Measurements from ENCODE around the gene CPN2.

Gene CPN2

DNA sequence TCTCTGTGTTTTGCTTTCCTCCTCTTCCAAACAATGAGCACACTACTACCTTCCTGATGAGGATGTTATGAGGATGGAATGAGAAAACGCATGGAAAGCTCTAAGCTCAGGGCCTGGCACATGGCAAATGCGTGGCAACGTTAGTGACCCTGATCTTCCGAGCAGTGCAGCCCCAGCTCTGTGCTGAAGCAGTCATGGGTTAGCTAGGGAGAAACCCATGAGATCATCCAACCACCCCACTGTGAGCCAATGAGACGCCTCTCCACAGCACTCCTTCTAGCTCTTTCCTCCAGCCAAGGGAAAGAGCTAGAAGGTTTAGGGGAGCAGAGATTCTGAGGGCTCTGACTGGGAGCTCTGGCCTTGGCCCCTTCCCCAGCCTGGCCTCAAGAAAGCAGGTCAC lies 4.5 kb downstream of the CPN2 start:
- Histone ChIP-seq H3K4me2 (ENCODE audit: low read length) (no peak overlapping the region), H2BK15ac (replicated peaks; ENCODE audit: low read depth) (no peak overlapping the region), H4K5ac (ENCODE audit: low read length) (no peak overlapping the region), H2AK5ac (ENCODE audit: low read length) (no peak overlapping the region), H3K56ac (ENCODE audit: low read length) (peak overlapping the region; percentile 49), H3K4me3 (ENCODE audit: low read length) (no peak overlapping the region), H3K79me1 (ENCODE audit: low read length) (no peaks in the 10 kb centered on the region), H4K8ac (ENCODE audit: low read depth, low read length) (no peak overlapping the region), H3K27ac (ENCODE audit: low read depth, low read length) (no peak overlapping the region), H3K9ac (ENCODE audit: low read length) (no peak overlapping the region), H2BK120ac (ENCODE audit: low read depth, low read length) (no peak overlapping the region), H3K4me1 (ENCODE audit: control insufficient read depth, low read depth, low read length) (no peaks in the 10 kb centered on the region), H2BK5ac (ENCODE audit: low read length) (no peak overlapping the region), H3K23ac (ENCODE audit: low read length) (no peak overlapping the region), H3K79me2 (ENCODE audit: control insufficient read depth, insufficient read depth, low read length) (no peaks in the 10 kb centered on the region), H3K4ac (ENCODE audit: low read depth, low read length) (no peak overlapping the region), H3K18ac (ENCODE audit: low read length) (no peak overlapping the region), H3K27me3 (ENCODE audit: insufficient read depth, low read length, poor library complexity) (no peaks in the 10 kb centered on the region), H3K36me3 (ENCODE audit: control insufficient read depth, insufficient read depth, low read length) (no peaks in the 10 kb centered on the region)
- DNase-seq: no peak
- WGBS (ENCODE audit: extremely low coverage, insufficient coverage, low lambda C conversion rate): no CpG with 5 or more reads among the region's 5 CpGs

DNA sequence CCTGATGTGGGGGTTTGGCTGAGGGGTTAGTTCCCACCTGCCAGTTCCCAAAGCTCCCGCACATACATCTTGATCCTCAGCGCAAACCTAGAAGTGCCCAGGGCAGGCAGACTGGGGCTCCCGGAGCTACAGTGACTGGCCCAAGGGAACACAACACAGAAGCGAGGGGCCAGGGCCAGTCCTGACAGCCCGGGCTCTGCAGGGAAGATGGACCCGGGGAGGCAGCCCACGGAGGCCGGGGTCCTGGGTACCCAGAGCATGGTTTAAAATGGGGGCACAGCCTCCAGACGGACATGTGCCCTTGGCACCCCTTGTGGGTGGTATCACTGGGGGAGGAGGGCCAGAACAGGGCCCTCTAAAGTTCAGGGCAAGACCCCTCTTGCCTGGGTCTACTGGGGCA lies 5.1 kb downstream of the CPN2 start:
- Histone ChIP-seq H2AK5ac (ENCODE audit: low read length) (no peak overlapping the region), H3K27ac (ENCODE audit: low read depth, low read length) (no peak overlapping the region), H3K4ac (ENCODE audit: low read depth, low read length) (no peak overlapping the region), H3K4me2 (ENCODE audit: low read length) (no peak overlapping the region), H3K18ac (ENCODE audit: low read length) (no peak overlapping the region), H3K4me1 (ENCODE audit: control insufficient read depth, low read depth, low read length) (no peaks in the 10 kb centered on the region), H3K23ac (ENCODE audit: low read length) (no peak overlapping the region), H4K8ac (ENCODE audit: low read depth, low read length) (no peak overlapping the region), H4K5ac (ENCODE audit: low read length) (no peak overlapping the region), H2BK15ac (replicated peaks; ENCODE audit: low read depth) (no peak overlapping the region), H3K79me2 (ENCODE audit: control insufficient read depth, insufficient read depth, low read length) (no peaks in the 10 kb centered on the region), H3K9ac (ENCODE audit: low read length) (no peak overlapping the region), H3K36me3 (ENCODE audit: control insufficient read depth, insufficient read depth, low read length) (no peaks in the 10 kb centered on the region), H3K79me1 (ENCODE audit: low read length) (no peaks in the 10 kb centered on the region), H2BK5ac (ENCODE audit: low read length) (no peak overlapping the region), H3K56ac (ENCODE audit: low read length) (no peak overlapping the region), H2BK120ac (ENCODE audit: low read depth, low read length) (no peak overlapping the region), H3K4me3 (ENCODE audit: low read length) (no peak overlapping the region), H3K27me3 (ENCODE audit: insufficient read depth, low read length, poor library complexity) (no peaks in the 10 kb centered on the region)
- WGBS (ENCODE audit: extremely low coverage, insufficient coverage, low lambda C conversion rate): no CpG with 5 or more reads among the region's 9 CpGs
- DNase-seq: no peak

DNA sequence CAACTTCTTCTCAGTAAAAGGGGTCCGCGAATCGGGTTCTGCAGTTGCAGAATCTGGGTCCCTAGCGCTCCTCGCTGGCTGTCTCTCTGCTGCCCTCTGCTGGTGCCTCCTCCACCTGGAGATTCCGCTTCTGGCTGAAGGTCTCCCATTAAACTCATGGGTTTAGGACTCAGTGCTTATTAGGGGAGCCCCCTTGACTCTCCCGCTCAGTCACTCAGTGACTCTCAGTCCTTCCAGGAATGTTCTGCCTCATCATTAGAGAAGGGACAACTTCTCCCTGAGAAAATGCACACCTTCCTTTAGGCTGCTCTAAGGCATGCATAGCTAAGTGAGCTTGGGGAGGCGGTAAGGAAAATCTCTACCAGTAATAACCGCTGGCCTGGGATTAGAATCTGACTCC lies 7.1 kb downstream of the CPN2 start:
- H3K27me3 ChIP-seq (ENCODE audit: insufficient read depth, low read length, poor library complexity): no peaks in the 10 kb centered on the region
- H3K79me1 ChIP-seq (ENCODE audit: low read length): no peaks in the 10 kb centered on the region
- H3K4me3 ChIP-seq (ENCODE audit: low read length): no peak overlapping the region
- DNase-seq: peak; percentile 80
- H2BK120ac ChIP-seq (ENCODE audit: low read depth, low read length): no peak overlapping the region
- H2BK5ac ChIP-seq (ENCODE audit: low read length): no peak overlapping the region
- H3K9ac ChIP-seq (ENCODE audit: low read length): no peak overlapping the region
- no peak overlapping the region for H3K4me2 ChIP-seq (ENCODE audit: low read length)
- no peak overlapping the region for H4K5ac ChIP-seq (ENCODE audit: low read length)
- H3K56ac ChIP-seq (ENCODE audit: low read length): no peak overlapping the region
- WGBS (ENCODE audit: extremely low coverage, insufficient coverage, low lambda C conversion rate): no CpG with 5 or more reads among the region's 9 CpGs
- H3K27ac ChIP-seq (ENCODE audit: low read depth, low read length): no peak overlapping the region
- H3K4me1 ChIP-seq (ENCODE audit: control insufficient read depth, low read depth, low read length): no peaks in the 10 kb centered on the region
- no peak overlapping the region for H3K4ac ChIP-seq (ENCODE audit: low read depth, low read length)
- H3K79me2 ChIP-seq (ENCODE audit: control insufficient read depth, insufficient read depth, low read length): no peaks in the 10 kb centered on the region
- H4K8ac ChIP-seq (ENCODE audit: low read depth, low read length): no peak overlapping the region
- H3K23ac ChIP-seq (ENCODE audit: low read length): no peak overlapping the region
- H2AK5ac ChIP-seq (ENCODE audit: low read length): no peak overlapping the region
- H3K18ac ChIP-seq (ENCODE audit: low read length): no peak overlapping the region
- no peak overlapping the region for H2BK15ac ChIP-seq (replicated peaks; ENCODE audit: low read depth)
- no peaks in the 10 kb centered on the region for H3K36me3 ChIP-seq (ENCODE audit: control insufficient read depth, insufficient read depth, low read length)

DNA sequence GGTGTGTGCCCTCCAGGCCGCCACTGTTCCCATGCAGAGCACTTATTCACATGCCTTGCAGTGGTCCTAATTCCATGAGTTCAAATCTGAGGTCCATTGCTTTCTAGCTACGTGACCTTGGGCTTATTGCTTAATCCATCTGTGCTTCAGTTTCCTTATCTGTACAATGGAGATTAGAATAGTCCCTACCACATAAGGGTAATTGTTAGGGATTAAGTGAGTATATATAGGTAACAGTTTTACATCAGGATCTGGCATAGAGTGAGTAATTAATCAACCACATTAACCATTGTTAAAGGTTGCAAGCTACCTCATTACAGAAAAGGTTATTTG lies 7.6 kb downstream of the CPN2 start:
- H3K79me2 ChIP-seq (ENCODE audit: control insufficient read depth, insufficient read depth, low read length): no peaks in the 10 kb centered on the region
- no peak overlapping the region for H3K4ac ChIP-seq (ENCODE audit: low read depth, low read length)
- H3K36me3 ChIP-seq (ENCODE audit: control insufficient read depth, insufficient read depth, low read length): no peaks in the 10 kb centered on the region
- H3K4me2 ChIP-seq (ENCODE audit: low read length): no peak overlapping the region
- no peak overlapping the region for H2BK5ac ChIP-seq (ENCODE audit: low read length)
- no peak overlapping the region for H3K56ac ChIP-seq (ENCODE audit: low read length)
- no peak overlapping the region for H2BK120ac ChIP-seq (ENCODE audit: low read depth, low read length)
- H3K9ac ChIP-seq (ENCODE audit: low read length): no peak overlapping the region
- H3K79me1 ChIP-seq (ENCODE audit: low read length): no peaks in the 10 kb centered on the region
- H4K5ac ChIP-seq (ENCODE audit: low read length): no peak overlapping the region
- no peak overlapping the region for H3K27ac ChIP-seq (ENCODE audit: low read depth, low read length)
- H2BK15ac ChIP-seq (replicated peaks; ENCODE audit: low read depth): no peak overlapping the region
- H3K27me3 ChIP-seq (ENCODE audit: insufficient read depth, low read length, poor library complexity): no peaks in the 10 kb centered on the region
- H3K4me3 ChIP-seq (ENCODE audit: low read length): no peak overlapping the region
- no peak overlapping the region for H3K18ac ChIP-seq (ENCODE audit: low read length)
- H3K4me1 ChIP-seq (ENCODE audit: control insufficient read depth, low read depth, low read length): no peaks in the 10 kb centered on the region
- no peak for DNase-seq
- no peak overlapping the region for H2AK5ac ChIP-seq (ENCODE audit: low read length)
- no peak overlapping the region for H4K8ac ChIP-seq (ENCODE audit: low read depth, low read length)
- H3K23ac ChIP-seq (ENCODE audit: low read length): no peak overlapping the region
- WGBS (ENCODE audit: extremely low coverage, insufficient coverage, low lambda C conversion rate): no CpG with 5 or more reads among the region's 2 CpGs

DNA sequence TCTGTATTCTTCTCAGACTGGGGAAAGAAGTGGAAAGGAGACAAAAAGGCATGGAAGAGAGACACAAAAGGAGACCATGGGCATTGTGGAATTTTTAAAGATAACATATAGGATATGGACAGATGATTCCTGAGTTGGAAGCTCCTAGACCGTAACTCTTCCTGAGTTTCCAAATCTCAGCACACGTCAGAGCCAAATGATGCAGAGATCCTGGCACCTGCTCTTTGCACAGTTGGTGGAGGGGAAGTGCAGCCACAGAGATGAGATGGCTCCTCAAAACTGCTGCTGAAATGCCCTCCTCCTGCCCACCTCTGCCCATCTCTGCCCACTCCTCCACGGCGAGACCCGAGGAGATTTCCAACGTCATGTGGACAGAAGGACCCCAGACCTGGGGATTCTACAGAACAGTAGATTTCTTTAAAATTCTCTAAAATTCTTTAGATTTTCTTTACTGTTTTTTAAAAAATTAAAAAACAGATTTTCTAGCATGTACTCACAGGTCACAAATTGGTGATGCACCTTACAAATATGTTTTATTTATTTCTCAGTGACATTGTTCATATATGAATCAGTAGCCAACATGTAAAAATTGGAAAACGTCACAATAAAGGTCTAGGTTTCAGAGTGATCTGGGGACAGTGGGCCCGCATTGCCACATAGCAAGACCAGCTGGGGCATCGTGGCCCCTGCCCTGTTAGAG lies 8.1 kb downstream of the CPN2 start:
- H2AK5ac ChIP-seq (ENCODE audit: low read length): no peak overlapping the region
- H3K56ac ChIP-seq (ENCODE audit: low read length): no peak overlapping the region
- H3K4me1 ChIP-seq (ENCODE audit: control insufficient read depth, low read depth, low read length): no peaks in the 10 kb centered on the region
- no peak overlapping the region for H3K23ac ChIP-seq (ENCODE audit: low read length)
- H3K79me2 ChIP-seq (ENCODE audit: control insufficient read depth, insufficient read depth, low read length): no peaks in the 10 kb centered on the region
- no peak overlapping the region for H3K9ac ChIP-seq (ENCODE audit: low read length)
- H3K18ac ChIP-seq (ENCODE audit: low read length): no peak overlapping the region
- no peaks in the 10 kb centered on the region for H3K79me1 ChIP-seq (ENCODE audit: low read length)
- H4K8ac ChIP-seq (ENCODE audit: low read depth, low read length): no peak overlapping the region
- no CpG with 5 or more reads among the region's 9 CpGs for WGBS (ENCODE audit: extremely low coverage, insufficient coverage, low lambda C conversion rate)
- no peak overlapping the region for H4K5ac ChIP-seq (ENCODE audit: low read length)
- no peaks in the 10 kb centered on the region for H3K36me3 ChIP-seq (ENCODE audit: control insufficient read depth, insufficient read depth, low read length)
- H3K27ac ChIP-seq (ENCODE audit: low read depth, low read length): no peak overlapping the region
- no peak overlapping the region for H3K4ac ChIP-seq (ENCODE audit: low read depth, low read length)
- H3K27me3 ChIP-seq (ENCODE audit: insufficient read depth, low read length, poor library complexity): no peaks in the 10 kb centered on the region
- no peak overlapping the region for H2BK15ac ChIP-seq (replicated peaks; ENCODE audit: low read depth)
- no peak overlapping the region for H2BK120ac ChIP-seq (ENCODE audit: low read depth, low read length)
- H3K4me3 ChIP-seq (ENCODE audit: low read length): no peak overlapping the region
- no peak overlapping the region for H3K4me2 ChIP-seq (ENCODE audit: low read length)
- H2BK5ac ChIP-seq (ENCODE audit: low read length): no peak overlapping the region
- no peak for DNase-seq

DNA sequence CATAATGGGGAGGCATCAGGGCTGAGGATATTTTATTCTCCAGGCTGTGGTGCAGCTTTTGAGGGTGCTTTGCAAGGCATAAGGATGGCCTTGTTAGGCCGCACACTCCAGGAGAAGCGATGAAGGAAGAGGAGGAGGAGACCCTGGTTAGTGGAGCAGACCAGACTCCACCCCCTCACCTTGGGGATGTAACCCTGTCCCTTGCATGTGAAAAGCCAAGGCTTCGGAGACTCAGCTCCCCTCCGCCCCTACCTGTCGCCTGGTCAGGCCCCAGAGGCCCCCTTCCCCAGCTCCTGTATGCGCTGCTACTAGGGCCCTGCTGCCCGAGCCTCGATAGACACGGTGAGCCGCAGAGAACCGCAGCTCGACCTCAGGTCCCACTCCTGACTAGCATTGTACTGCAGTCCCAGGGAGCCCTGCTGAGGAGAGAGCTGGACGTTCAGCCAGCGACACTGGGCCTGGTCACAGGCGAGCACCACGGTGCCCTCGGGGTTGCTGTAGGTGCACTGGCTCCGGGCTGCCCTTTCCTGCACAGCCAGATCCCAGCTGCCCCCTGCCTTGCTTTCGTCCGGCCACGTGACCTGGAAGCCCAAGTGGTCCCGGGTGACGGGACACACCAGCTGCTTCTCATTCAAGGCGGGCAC lies 10.2 kb downstream of the CPN2 start:
- no peaks in the 10 kb centered on the region for H3K4me1 ChIP-seq (ENCODE audit: control insufficient read depth, low read depth, low read length)
- H2BK120ac ChIP-seq (ENCODE audit: low read depth, low read length): no peak overlapping the region
- peak overlapping the region; percentile 65 for H3K56ac ChIP-seq (ENCODE audit: low read length)
- no peak overlapping the region for H3K4ac ChIP-seq (ENCODE audit: low read depth, low read length)
- no peak overlapping the region for H3K9ac ChIP-seq (ENCODE audit: low read length)
- H2AK5ac ChIP-seq (ENCODE audit: low read length): no peak overlapping the region
- H3K79me2 ChIP-seq (ENCODE audit: control insufficient read depth, insufficient read depth, low read length): no peaks in the 10 kb centered on the region
- H3K4me3 ChIP-seq (ENCODE audit: low read length): no peak overlapping the region
- H3K27ac ChIP-seq (ENCODE audit: low read depth, low read length): no peak overlapping the region
- peak overlapping the region; percentile 33 for H3K23ac ChIP-seq (ENCODE audit: low read length)
- no peak overlapping the region for H2BK5ac ChIP-seq (ENCODE audit: low read length)
- no peak overlapping the region for H3K18ac ChIP-seq (ENCODE audit: low read length)
- whole genome bisulfite sequencing (ENCODE audit: extremely low coverage, insufficient coverage, low lambda C conversion rate): no CpG with 5 or more reads among the region's 24 CpGs
- no peak overlapping the region for H4K5ac ChIP-seq (ENCODE audit: low read length)
- H3K27me3 ChIP-seq (ENCODE audit: insufficient read depth, low read length, poor library complexity): no peaks in the 10 kb centered on the region
- H4K8ac ChIP-seq (ENCODE audit: low read depth, low read length): no peak overlapping the region
- no peak overlapping the region for H3K4me2 ChIP-seq (ENCODE audit: low read length)
- no peak for DNase-seq
- H3K36me3 ChIP-seq (ENCODE audit: control insufficient read depth, insufficient read depth, low read length): no peaks in the 10 kb centered on the region
- H3K79me1 ChIP-seq (ENCODE audit: low read length): no peaks in the 10 kb centered on the region
- no peak overlapping the region for H2BK15ac ChIP-seq (replicated peaks; ENCODE audit: low read depth)
